PFSK-1 (cell line): ENCODE measurements around the gene PNLDC1.

ENCODE experiments used
- FOXP2 ChIP-seq: optimal IDR thresholded peaks from 2 replicates; pipeline ENCODE3; 2011; ENCODE audit warnings: borderline replicate concordance, control low read depth, inconsistent platforms; ENCODE audit not compliant: insufficient read depth; ENCODE audit errors: extremely low read length, extremely low read depth
- POLR2AphosphoS5 ChIP-seq: IDR thresholded peaks from 2 replicates; pipeline ENCODE4 v1.6.1; 2012; ENCODE audit warnings: low read depth, mild to moderate bottlenecking, control low read depth, low read length, moderate library complexity
- SIN3A ChIP-seq: IDR thresholded peaks from 2 replicates; pipeline ENCODE4 v1.6.1; 2012; ENCODE audit warnings: mild to moderate bottlenecking, low read length, moderate library complexity, borderline replicate concordance; ENCODE audit not compliant: insufficient read depth
- TAF1 ChIP-seq: IDR thresholded peaks from 2 replicates; pipeline ENCODE4 v1.6.1; 2012; ENCODE audit warnings: low read length, control low read depth, borderline replicate concordance; ENCODE audit not compliant: insufficient read depth
- TF ChIP-seq, protein P1 (sequence below), 2 experiments: IDR thresholded peaks; 2 replicates each; pipeline versions ENCODE4 v1.6.1 to v1.8.0; 2011 to 2012; ENCODE audit warnings: low read depth in 2 of 2, low read length in 2 of 2, control low read depth in 1 of 2, inconsistent platforms in 1 of 2, mild to moderate bottlenecking in 1 of 2, moderate library complexity in 1 of 2; ENCODE audit not compliant: insufficient read depth in 1 of 2

The PNLDC1 gene

DNA sequence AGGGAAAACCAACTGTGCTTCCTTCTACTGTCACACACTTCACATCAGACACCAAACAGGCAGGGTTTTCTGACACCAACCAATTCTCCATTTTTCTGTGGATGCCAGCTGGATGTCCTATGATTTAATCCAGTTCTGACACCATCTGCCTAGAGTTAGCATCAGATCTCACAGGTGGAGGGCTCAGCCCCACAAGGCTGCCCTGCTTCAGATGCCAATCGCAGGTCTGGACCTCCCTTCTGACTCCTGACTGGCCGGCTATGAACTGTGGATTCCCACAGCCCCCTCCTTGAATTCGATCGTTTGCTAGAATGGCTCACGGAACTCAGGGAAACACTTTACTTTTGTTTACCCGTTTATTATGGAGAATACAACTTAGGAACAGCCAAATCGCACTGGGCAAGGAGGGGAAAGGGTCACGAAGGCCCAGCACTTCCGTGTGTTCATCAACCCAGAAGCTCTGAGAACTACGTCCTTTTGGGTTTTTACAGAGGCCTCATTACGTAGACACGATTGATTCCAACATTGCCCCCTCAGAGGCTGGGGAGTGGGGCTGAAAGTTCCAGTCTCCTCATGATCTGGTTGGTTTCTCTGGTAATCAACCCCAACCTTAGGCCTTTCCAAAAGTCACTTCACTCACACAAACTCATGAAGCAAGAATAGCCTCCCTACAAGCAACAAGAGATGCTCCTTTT, 65.3 kb downstream of the PNLDC1 start:
- no peak for TF ChIP-seq POLR2AphosphoS5
- no peak for TF ChIP-seq TAF1
- no peak for TF ChIP-seq SIN3A
- no peak for TF ChIP-seq FOXP2
- TF ChIP-seq, protein P1, sequence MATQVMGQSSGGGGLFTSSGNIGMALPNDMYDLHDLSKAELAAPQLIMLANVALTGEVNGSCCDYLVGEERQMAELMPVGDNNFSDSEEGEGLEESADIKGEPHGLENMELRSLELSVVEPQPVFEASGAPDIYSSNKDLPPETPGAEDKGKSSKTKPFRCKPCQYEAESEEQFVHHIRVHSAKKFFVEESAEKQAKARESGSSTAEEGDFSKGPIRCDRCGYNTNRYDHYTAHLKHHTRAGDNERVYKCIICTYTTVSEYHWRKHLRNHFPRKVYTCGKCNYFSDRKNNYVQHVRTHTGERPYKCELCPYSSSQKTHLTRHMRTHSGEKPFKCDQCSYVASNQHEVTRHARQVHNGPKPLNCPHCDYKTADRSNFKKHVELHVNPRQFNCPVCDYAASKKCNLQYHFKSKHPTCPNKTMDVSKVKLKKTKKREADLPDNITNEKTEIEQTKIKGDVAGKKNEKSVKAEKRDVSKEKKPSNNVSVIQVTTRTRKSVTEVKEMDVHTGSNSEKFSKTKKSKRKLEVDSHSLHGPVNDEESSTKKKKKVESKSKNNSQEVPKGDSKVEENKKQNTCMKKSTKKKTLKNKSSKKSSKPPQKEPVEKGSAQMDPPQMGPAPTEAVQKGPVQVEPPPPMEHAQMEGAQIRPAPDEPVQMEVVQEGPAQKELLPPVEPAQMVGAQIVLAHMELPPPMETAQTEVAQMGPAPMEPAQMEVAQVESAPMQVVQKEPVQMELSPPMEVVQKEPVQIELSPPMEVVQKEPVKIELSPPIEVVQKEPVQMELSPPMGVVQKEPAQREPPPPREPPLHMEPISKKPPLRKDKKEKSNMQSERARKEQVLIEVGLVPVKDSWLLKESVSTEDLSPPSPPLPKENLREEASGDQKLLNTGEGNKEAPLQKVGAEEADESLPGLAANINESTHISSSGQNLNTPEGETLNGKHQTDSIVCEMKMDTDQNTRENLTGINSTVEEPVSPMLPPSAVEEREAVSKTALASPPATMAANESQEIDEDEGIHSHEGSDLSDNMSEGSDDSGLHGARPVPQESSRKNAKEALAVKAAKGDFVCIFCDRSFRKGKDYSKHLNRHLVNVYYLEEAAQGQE (IDR thresholded peaks at IDR 0.05; ENCODE audit: insufficient read depth in 1 of 2, low read depth in 2 of 2, low read length in 2 of 2), result no peak

DNA sequence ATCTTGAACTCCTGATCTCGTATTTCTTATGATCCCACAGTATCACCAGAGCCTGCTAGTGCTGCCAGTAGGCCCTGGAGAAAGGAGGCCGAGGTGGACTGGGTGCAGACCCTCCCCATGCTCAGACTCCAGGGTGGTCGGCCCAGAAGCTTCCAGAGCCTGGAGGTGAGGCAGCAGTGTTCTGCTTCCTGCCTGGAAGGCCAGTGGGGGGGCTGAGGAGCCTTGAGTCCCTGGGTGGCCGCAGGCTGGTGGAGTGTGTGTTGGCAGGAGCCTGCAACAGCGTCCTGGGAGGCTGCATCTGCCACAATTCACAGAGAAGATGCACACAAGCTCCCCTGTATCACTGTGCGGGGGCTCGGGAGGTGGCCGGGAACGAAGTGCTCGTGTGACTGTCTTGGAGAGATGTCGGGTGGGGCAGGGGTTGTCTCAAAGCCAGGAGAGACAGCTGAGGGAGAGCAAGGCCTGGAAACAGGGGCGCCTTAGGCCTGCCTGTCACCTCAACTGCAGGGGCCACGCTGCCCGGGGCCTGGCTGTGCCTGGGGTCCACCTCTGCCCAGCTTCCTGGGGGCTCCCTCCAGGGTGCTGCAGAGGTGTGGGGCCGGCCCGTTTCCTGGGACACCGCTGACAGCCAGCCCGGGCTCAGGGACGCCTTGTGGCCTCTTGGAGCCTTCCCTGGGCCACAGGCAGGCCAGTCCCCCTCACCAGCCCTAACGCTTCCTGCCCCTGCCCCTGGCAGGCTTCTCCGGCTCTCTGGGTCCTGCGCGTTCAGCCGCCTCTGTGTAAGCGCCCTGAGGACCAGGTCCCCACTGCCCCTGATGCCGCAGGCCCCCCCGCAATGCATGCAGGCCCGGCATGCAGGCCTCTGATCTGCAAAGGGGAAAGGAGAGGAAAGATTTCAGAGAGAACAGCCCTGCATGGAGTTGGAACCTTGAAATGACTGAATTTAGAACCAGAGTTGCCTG, 66.5 kb downstream of the PNLDC1 start:
- no peak for TF ChIP-seq FOXP2
- no peak for TF ChIP-seq POLR2AphosphoS5
- TF ChIP-seq SIN3A, result no peak
- TF ChIP-seq, protein P1 (IDR thresholded peaks at IDR 0.05; ENCODE audit: insufficient read depth in 1 of 2, low read depth in 2 of 2, low read length in 2 of 2), result no peak
- no peak for TF ChIP-seq TAF1
